Measurements from ENCODE around the gene HIC1. TPM values are rescaled to one million over a fixed set of nuclear protein-coding genes. Genes with fewer than 3 reads are reported as not detected.
A peak's percentile ranks its signal among the peaks of the same experiment; 100 is the strongest.

HIC1 gene
- polyA plus RNA-seq, 1 of the 3 experiments (the other 2 are of a cell fraction): 6.4 TPM

- no peak overlapping the region for H3K4me3 ChIP-seq (ENCODE audit: low read depth in 2 of 2, low read length in 1 of 2)
- H3K4me1 ChIP-seq (ENCODE audit: control insufficient read depth in 1 of 2, insufficient read depth in 2 of 2, low read depth in 1 of 2, low read length in 1 of 2): peaks cover 23 to 25% of the 10 kb centered on the region in 2 experiments; a peak in 3 of 4 replicates
- POLR2A ChIA-PET: no interaction called here
- no peaks in the 10 kb centered on the region for H3K9me3 ChIP-seq
- no peaks in the 10 kb centered on the region for H3K9me2 ChIP-seq
- H3K27ac ChIP-seq (ENCODE audit: low read depth in 2 of 2, low read length in 1 of 2): peak overlapping the region; percentile 20 to 47; a peak in 3 of 4 replicates
- H3F3A ChIP-seq (replicated peaks; ENCODE audit: insufficient read depth): peaks cover 5% of the 10 kb centered on the region
- CTCF ChIA-PET: interaction anchor here (1.5 to 7.4 kb wide), 2 partner anchors 8 to 12 kb away, joined by 4 to 81 read pairs; partner anchors contain the start of gene HIC1
- DNase-seq: no peak
- H3K4me2 ChIP-seq: peak overlapping the region; percentile 57
- H3K79me2 ChIP-seq (ENCODE audit: insufficient read depth): no peaks in the 10 kb centered on the region
- peaks cover 8 to 39% of the 10 kb centered on the region in 2 experiments for H3K36me3 ChIP-seq (replicated peaks in 1 of 2; ENCODE audit: control insufficient read depth in 1 of 2, insufficient read depth in 2 of 2, low read length in 1 of 2)
- H4K20me1 ChIP-seq (ENCODE audit: insufficient read depth): no peaks in the 10 kb centered on the region
- TF ChIP-seq TAF1 (IDR thresholded peaks at IDR 0.05; ENCODE audit: borderline replicate concordance, low read depth, low read length) (no peak), MXI1 (IDR thresholded peaks at IDR 0.05; ENCODE audit: low read depth, low read length) (0 out of 2 replicates have a peak, but pooled peaks have one; percentile 29)
- H3K27me3 ChIP-seq (ENCODE audit: insufficient read depth): no peaks in the 10 kb centered on the region
- peak overlapping the region; percentile 18; the same call in 1 of the 2 replicates for H3K9ac ChIP-seq
- WGBS (ENCODE audit: low lambda C conversion rate): 58% methylated on average over 11 of the region's 11 CpGs
- no peak overlapping the region for H2AFZ ChIP-seq (ENCODE audit: low read depth)
These were observed 7.8 kb downstream of the HIC1 start for GRCh38 chr17:2062571-2063183.

GRCh38 chr17:2063261-2064146 is 8.6 kb downstream of the HIC1 start:
- 89% methylated on average over 16 of the region's 16 CpGs for WGBS (ENCODE audit: low lambda C conversion rate)
- H3K4me2 ChIP-seq: no peak overlapping the region; the same call in 1 of the 2 replicates
- H3K9me3 ChIP-seq: no peaks in the 10 kb centered on the region
- ChIA-PET CTCF (interaction anchor here (0.7 to 7.4 kb wide), 6 partner anchors 9 to 217 kb away, joined by 3 to 81 read pairs (median 6); partner anchors contain the start of gene HIC1), POLR2A (no interaction called here)
- no peak overlapping the region; the same call in 1 of the 2 replicates for H3K9ac ChIP-seq
- no peaks in the 10 kb centered on the region for H3K27me3 ChIP-seq (ENCODE audit: insufficient read depth)
- no peak for TF ChIP-seq JUND (IDR thresholded peaks at IDR 0.05)
- TF ChIP-seq RXRA (IDR thresholded peaks at IDR 0.05; ENCODE audit: borderline replicate concordance, low read depth): no peak
- TF ChIP-seq PBX3 (IDR thresholded peaks at IDR 0.05): no peak
- TF ChIP-seq FOXJ3 (CRISPR knock-in tag; IDR thresholded peaks at IDR 0.05): no peak
- no peak for TF ChIP-seq CHD2 (IDR thresholded peaks at IDR 0.05; ENCODE audit: low read length, partially characterized antibody)
- TF ChIP-seq FOXM1 (IDR thresholded peaks at IDR 0.05; ENCODE audit: low read depth): no peak
- TF ChIP-seq EP300 (IDR thresholded peaks at IDR 0.05; ENCODE audit: borderline replicate concordance in 1 of 2, low read depth in 1 of 2, low read length in 1 of 2): no peak
- no peak for TF ChIP-seq MXI1 (IDR thresholded peaks at IDR 0.05; ENCODE audit: low read depth, low read length)
- TF ChIP-seq NFIC (IDR thresholded peaks at IDR 0.05; ENCODE audit: borderline replicate concordance): no peak
- no peak for TF ChIP-seq USF2 (IDR thresholded peaks at IDR 0.05; ENCODE audit: borderline replicate concordance, low read depth, low read length)
- TF ChIP-seq IRF3 (IDR thresholded peaks at IDR 0.05; ENCODE audit: low read depth, low read length): no peak
- TF ChIP-seq YY1 (IDR thresholded peaks at IDR 0.05; ENCODE audit: low read depth): no peak
- TF ChIP-seq GABPA (IDR thresholded peaks at IDR 0.05; ENCODE audit: low read depth): no peak
- no peak for TF ChIP-seq MAX (IDR thresholded peaks at IDR 0.05; ENCODE audit: low read depth)
- no peak for TF ChIP-seq CTCF (IDR thresholded peaks at IDR 0.05)
- no peak for TF ChIP-seq GATA2 (CRISPR knock-in tag; IDR thresholded peaks at IDR 0.05)
- no peak overlapping the region for H2AFZ ChIP-seq (ENCODE audit: low read depth)
- H3K79me2 ChIP-seq (ENCODE audit: insufficient read depth): no peaks in the 10 kb centered on the region
- peaks cover 10 to 39% of the 10 kb centered on the region in 2 experiments for H3K36me3 ChIP-seq (replicated peaks in 1 of 2; ENCODE audit: control insufficient read depth in 1 of 2, insufficient read depth in 2 of 2, low read length in 1 of 2)
- H3K9me2 ChIP-seq: no peaks in the 10 kb centered on the region
- DNase-seq: no peak
- H4K20me1 ChIP-seq (ENCODE audit: insufficient read depth): no peaks in the 10 kb centered on the region
- no peak overlapping the region for H3K4me3 ChIP-seq (ENCODE audit: low read depth in 2 of 2, low read length in 1 of 2)
- H3K27ac ChIP-seq (ENCODE audit: low read depth in 2 of 2, low read length in 1 of 2): peak overlapping the region; percentile 20 to 47; a peak in 2 of 4 replicates
- H3F3A ChIP-seq (replicated peaks; ENCODE audit: insufficient read depth): peaks cover 9% of the 10 kb centered on the region
- peaks cover 32 to 34% of the 10 kb centered on the region in 2 experiments; a peak in 3 of 4 replicates for H3K4me1 ChIP-seq (ENCODE audit: control insufficient read depth in 1 of 2, insufficient read depth in 2 of 2, low read depth in 1 of 2, low read length in 1 of 2)

Data from SK-N-SH (cell line).